Measurements from ENCODE around the gene ETV5.

Gene ETV5

DNA sequence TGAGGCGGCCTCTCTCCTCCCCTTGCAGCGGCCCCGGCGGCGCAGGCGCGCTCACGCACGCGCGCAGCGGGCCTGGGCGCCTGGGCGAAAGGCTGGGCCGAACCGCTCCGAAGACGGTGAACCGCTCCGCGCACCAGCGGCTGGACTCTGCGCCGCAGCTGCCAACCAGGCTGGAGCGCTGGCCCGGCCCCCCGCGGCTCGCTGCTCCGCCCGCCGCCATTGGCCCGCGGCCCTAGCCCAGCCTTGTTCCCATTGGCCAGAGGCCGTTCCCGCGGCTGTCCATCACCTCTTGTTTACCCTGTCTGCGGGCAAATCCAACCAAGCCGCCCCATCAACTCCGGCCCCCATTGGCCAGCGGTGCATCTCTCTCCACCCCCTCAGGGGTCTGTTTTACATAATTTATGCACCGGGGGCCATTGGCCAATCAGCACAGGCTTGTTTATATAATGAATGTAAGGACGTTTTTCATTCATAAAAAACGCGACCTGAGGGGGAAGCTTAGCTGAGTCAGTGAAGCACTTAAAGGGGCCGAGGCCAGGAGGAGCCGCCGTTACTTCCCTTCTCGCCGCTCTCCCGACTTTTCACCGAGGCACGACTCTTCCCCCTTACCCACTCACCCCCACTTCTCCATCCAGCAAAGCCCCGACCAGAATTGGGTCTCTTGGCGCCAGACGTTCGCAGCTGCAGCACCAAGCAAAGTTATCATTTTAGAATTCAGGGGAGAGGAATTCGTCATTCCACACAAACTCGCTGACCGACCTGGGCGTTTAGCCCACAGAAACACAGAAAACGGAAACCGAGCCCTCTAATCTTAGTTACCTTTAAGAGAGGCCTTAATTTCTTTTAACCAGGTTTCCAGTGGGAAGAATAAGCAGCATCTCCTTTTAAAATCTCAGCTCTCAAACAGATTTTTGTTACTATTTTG, at the start of gene ETV5:
TSS of gene ETV5 (minus strand) at position 149 of the 925 bp plus-strand sequence. CDS start 3,221 bp downstream, outside the sequence.
- DNase-seq (ENCODE audit: low spot score): peak; percentile 97

DNA sequence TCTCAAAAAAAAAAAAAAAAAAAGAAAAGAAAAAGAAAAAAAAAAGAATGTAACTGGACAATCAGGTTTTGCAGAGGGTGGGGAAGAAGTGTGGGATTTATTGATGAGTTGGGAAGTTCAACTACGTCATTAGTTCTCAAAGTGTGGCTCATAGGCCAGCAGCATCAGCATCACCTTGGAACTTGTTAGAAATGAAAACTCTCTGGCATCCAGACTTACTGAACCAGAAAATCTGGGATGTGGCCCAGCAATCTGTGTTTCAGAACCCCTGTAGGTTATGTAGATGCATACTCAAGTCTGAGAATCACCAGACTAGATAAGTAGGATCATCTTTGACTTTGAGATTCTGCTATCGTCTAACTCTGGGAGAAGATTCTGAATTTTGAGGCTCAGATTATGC, 45.8 kb upstream of the ETV5 start:
- DNase-seq (ENCODE audit: low spot score): no peak

DNA sequence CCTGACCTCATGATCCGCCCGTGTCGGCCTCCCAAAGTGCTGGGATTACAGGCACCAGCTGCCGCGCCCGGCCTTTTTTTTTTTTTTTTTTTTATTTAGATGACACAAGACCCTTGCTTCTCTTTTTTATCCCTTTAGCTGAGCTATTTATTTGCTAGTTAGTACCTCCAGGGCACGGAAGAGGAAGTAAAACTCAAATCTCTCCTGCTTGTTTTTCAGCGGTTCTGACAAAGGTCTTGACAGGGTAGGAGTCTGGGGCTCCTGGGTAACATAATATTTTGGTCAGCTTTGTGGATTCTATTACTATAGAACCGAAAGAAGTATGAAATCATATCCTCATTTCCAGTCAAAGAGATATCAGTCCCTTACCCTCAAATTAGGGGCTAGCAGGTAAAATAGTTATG, 44.0 kb upstream of the ETV5 start:
- peak; percentile 61 for DNase-seq (ENCODE audit: low spot score)

GRCh38 chr3:186152361-186152798, 43.5 kb upstream of the ETV5 start:
- DNase-seq (ENCODE audit: low spot score): no peak

GRCh38 chr3:186151077-186151971, 42.4 kb upstream of the ETV5 start:
- peak; percentile 58 for DNase-seq (ENCODE audit: low spot score)

DNA sequence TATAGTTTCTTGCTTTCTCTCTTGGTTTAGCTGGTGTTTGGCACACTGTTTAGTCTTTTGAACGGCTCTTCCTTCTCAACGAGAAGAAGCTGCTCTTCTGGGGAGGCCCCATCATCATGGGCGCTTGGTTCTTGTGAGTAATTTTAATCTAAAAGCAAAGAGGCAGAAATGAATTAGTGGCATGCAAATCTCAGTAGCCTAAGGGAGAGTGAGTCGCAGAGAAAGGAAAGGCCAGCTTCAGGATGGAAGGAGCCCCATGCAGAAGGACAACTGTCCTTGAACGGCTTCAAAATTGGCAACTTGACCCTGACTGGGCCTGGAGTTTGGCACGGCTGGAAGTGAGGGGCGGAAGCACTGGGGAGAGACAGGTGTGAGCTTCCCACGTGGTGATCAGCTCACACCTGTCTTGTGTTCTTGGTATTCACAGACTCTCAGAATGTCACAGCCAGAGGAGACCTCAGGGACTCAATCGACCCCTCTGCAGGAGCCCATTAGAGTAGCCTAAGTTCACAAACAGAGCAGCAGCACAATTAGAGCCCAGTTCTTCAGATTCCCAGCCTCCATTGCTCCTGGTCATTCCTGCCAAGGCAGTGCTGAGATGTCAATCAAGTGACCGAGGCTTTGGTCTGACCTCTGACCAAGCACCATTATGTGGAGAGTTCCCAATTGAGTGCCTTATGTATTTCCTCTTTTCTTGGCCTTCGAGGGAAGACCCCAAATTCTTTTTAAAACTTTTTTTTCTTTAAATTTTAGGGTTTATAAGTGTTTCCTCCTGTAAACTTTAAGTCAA, 41.3 kb upstream of the ETV5 start:
- no peak for DNase-seq (ENCODE audit: low spot score)

- no peak for DNase-seq (ENCODE audit: low spot score)
These were observed 40.6 kb upstream of the ETV5 start for GRCh38 chr3:186149319-186149960.

DNA sequence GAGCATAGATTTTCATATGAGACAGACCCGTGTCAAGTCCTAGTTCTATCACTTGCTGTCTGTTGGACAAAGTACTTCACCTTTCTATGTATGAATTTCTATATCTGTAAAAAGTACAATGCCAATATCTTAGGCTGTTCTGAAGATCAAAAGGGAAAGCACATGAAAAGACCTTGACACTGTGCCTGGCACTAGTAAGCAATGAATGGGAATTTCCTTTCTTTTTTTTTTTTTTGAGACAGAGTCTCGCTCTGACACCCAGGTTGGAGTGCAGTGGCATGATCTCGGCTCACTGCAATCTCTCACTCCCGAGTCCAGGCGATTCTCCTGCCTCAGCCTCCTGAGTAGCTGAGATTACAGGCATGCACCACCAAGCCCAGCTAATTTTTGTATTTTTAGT, 35.4 kb upstream of the ETV5 start:
- DNase-seq (ENCODE audit: low spot score): no peak

- DNase-seq (ENCODE audit: low spot score): no peak
These were observed 34.4 kb upstream of the ETV5 start for GRCh38 chr3:186143250-186143649.

- DNase-seq (ENCODE audit: low spot score): no peak
These were observed 33.6 kb upstream of the ETV5 start for GRCh38 chr3:186142393-186142932.

GRCh38 chr3:186141790-186142189, 32.9 kb upstream of the ETV5 start:
- no peak for DNase-seq (ENCODE audit: low spot score)

DNA sequence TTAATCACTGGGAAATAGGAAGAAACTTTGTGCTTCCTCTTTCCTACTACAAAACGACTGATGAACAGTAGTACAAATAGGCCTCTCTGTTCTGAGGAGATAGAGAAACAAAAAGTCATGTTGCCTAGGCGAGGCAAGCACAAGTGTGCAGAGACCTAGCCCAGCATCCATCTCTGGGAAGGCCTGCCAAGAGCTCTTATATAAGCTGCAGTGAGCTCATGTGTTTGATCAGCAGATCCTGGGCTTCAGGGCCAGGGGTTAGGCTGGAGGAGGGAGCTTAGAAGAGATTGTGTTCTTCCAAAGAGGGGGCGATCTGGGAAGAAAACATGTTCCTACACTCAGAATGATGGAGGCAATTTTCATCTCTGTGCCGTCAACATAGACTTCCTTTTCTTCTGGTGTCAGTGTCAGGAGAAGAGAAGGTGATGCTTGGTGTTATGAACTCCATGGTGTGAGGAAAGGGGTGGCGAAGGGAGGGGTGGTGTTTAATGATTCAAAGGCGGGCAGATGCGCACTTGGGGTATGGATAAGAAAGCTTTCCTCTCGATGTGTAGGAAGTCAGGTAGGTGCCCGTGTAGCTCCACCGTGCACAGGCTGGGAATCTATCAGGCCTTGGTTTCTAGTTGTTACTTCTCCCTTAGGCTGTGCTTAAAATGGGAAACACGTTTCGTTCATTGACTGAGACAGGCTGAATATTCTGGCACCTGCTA, 29.5 kb upstream of the ETV5 start:
- no peak for DNase-seq (ENCODE audit: low spot score)

DNA sequence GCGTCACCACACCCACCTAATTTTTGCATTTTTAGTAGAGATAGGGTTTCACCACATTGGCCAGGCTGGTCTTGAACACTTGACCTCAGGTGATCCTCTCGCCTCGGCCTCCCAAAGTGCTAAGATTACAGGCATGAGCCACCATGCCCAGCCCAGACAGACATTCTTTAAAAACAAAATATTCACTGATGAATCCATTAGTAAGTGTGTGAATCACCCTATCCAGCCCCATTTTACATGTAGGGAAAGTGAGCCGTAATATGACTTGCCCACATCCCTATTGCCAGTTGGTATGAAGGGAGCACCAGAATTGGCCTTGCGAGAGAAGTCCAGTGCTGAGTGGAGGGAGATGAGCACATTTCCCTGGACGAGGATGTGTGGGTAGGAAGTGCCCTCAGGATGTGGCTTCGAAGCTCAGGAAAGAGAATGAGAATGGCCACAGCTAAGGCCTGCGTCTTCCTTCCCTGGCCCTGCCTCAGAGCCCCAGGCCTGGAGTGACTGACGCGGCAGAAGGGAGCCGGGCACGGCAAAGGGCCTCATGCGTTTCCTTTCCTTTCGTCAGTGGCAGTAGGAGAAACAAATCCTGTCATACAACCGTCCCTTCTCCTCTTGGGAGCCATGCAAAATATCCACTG, 28.3 kb upstream of the ETV5 start:
- DNase-seq (ENCODE audit: low spot score): no peak

DNA sequence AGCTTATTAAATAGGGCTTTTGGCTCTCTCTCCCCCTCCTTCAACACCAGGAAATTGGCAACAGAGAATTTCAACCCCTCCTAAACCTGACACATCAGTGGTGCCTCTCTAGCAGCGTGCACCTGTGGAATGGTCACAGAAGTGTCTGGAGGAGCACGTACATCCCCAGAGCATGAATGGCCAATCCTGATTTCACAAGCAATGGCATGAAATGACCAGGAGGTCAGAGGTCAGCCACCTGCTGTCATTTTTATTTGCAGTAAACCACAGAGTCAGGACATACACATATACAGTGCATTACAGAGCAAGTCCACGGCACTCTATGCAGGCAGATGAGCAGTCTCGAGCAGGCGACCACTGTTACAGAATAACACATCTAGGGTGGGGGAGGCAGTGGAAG, 25.1 kb upstream of the ETV5 start:
- no peak for DNase-seq (ENCODE audit: low spot score)

- no peak for DNase-seq (ENCODE audit: low spot score)
These were observed 23.6 kb upstream of the ETV5 start for GRCh38 chr3:186132487-186132886.

GRCh38 chr3:186129206-186129605, 20.3 kb upstream of the ETV5 start:
- DNase-seq (ENCODE audit: low spot score): no peak

DNA sequence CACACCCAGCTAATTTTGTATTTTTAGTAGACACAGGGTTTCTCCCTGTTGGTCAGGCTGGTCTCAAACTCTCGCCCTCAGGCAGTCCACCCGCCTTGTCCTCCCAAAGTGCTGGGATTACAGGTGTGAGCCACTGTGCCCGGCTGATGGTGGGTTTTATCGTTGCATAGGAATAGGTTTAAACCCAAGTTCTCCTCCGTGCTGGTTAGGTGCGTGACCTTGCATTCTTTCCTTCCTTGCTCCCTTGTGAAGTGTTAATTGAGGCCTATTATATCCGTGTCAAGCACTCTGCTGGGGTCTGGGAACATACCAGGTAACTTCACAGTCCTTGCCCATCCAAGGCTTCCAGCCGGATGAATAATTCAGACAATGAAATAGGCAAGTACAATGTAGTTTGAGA, 19.3 kb upstream of the ETV5 start:
- DNase-seq (ENCODE audit: low spot score): no peak

DNA sequence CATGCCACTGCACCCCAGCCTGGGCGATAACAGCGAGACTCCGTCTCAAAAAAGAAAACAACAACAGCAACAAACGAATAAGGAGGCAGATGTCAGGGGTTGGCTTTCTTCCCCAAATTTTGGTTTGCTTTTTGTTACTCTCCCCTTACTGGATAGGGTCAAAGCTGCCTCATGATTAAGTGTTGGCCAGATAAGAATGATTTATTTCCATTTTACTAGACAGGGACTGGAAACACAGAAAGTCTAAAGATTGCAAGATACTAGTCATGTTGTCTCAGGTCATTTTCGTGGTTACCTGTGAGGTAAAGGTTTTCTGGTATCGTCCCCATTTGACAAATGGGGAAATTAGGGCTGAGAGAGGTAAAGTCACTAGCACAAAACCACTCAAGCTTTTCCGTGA, 18.6 kb upstream of the ETV5 start:
- DNase-seq (ENCODE audit: low spot score): no peak

GRCh38 chr3:186125118-186125517, 16.2 kb upstream of the ETV5 start:
- DNase-seq (ENCODE audit: low spot score): no peak

DNA sequence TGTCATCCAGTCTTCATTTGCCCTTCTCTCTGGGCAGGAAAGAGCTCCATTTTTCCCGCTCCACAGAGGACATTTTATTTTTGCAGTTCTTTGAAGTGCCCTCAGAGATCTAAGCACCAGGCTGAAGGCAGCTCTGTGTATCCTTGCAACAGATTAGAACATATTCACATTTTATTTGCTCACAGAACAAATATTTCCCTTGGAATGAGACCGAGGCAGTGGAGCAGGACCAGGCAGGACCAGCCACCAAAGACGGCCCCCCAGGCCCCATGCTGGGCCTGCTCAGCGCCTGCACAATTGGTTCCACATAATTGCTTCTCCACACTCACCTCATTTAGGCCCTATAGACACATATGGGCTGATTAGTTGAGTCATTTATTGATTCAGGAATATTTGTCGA, 15.7 kb upstream of the ETV5 start:
- DNase-seq (ENCODE audit: low spot score): no peak
